PC-3 (cell line): Measurements from ENCODE around the gene ETV1. TPM values are rescaled to one million over a fixed set of nuclear protein-coding genes. Genes with fewer than 3 reads are reported as not detected.

Experiments
- ATAC-seq: fragments of 200-7000 bp; cut with Tn5 transposase; 2 replicates; pipeline ENCODE4 v1.9.1; 2020; ENCODE audit warnings: mild to moderate bottlenecking, moderate library complexity
- BruUV-seq: library from RNA; stranded (reverse); fragments of 400-500 nt; replicated peaks from 2 replicates; lab custom pipeline; 2021; lab: Mats Ljungman, UMichigan
- CTCF ChIA-PET: fragments of 300-600 bp; sonication (Branson Sonifier 250); formaldehyde crosslinking; loops from one replicate; lab custom pipeline; 2022; ENCODE audit warnings: antibody characterized with exemption; lab: Charles Lee
- POLR2A ChIA-PET: fragments of 300-600 bp; sonication (Branson Sonifier 250); formaldehyde crosslinking; loops from one replicate; lab custom pipeline; 2022; ENCODE audit warnings: antibody characterized with exemption; ENCODE audit not compliant: unreplicated experiment; lab: Charles Lee
- DNase-seq: peaks from one replicate; pipeline ENCODE4 v3.0.0-alpha.2; 2015
- H2AFZ ChIP-seq: fragments of 300-600 bp; sonication (generic); 2 replicates; pipeline ENCODE4 v1.6.0; 2016; ENCODE audit warnings: antibody characterized with exemption, low read length
- H3F3A ChIP-seq: fragments of 300-600 bp; sonication (generic); one replicate; pipeline ENCODE4 v1.6.0; 2017; ENCODE audit warnings: antibody characterized with exemption, low read length, control low read depth, mild to moderate bottlenecking; ENCODE audit not compliant: unreplicated experiment
- H3K27ac ChIP-seq: fragments of 300-600 bp; sonication (generic); 2 replicates; pipeline ENCODE4 v1.5.1; 2016; ENCODE audit warnings: mild to moderate bottlenecking, low read length
- H3K27me3 ChIP-seq: fragments of 300-600 bp; sonication (generic); 2 replicates; pipeline ENCODE4 v1.6.1; 2016; ENCODE audit warnings: low read length, mixed read lengths
- H3K36me3 ChIP-seq: fragments of 300-600 bp; sonication (generic); 2 replicates; pipeline ENCODE4 v1.6.1; 2016; ENCODE audit warnings: low read depth, mixed run types, low read length, mixed read lengths
- H3K4me1 ChIP-seq: fragments of 300-600 bp; sonication (generic); 2 replicates; pipeline ENCODE4 v1.5.1; 2016; ENCODE audit warnings: low read length; ENCODE audit not compliant: insufficient read depth
- H3K4me2 ChIP-seq: fragments of 300-600 bp; sonication (generic); 2 replicates; pipeline ENCODE4 v1.6.0; 2016; ENCODE audit warnings: low read length
- H3K4me3 ChIP-seq: fragments of 300-600 bp; sonication (generic); 2 replicates; pipeline ENCODE4 v1.5.1; 2016; ENCODE audit warnings: mild to moderate bottlenecking, low read length, mixed read lengths
- H3K79me2 ChIP-seq: fragments of 300-600 bp; sonication (generic); 2 replicates; pipeline ENCODE4 v1.6.1; 2017; ENCODE audit warnings: low read length, mixed read lengths
- H3K9ac ChIP-seq: fragments of 300-600 bp; sonication (generic); 2 replicates; pipeline ENCODE4 v1.6.0; 2016; ENCODE audit warnings: mild to moderate bottlenecking, low read length
- H3K9me2 ChIP-seq: fragments of 300-600 bp; sonication (generic); replicated peaks from 2 replicates; pipeline ENCODE4 v1.6.1; 2016; ENCODE audit warnings: mixed run types, low read length, mixed read lengths
- H3K9me3 ChIP-seq: fragments of 300-600 bp; sonication (generic); 2 replicates; pipeline ENCODE4 v1.6.1; 2016; ENCODE audit warnings: low read length, mixed read lengths
- H4K20me1 ChIP-seq: fragments of 300-600 bp; sonication (generic); 2 replicates; pipeline ENCODE4 v1.6.1; 2016; ENCODE audit warnings: low read length, mixed read lengths
- EZH2 ChIP-seq: fragments of 300-600 bp; sonication (generic); IDR thresholded peaks from one replicate; pipeline ENCODE4 v1.6.1; 2017; ENCODE audit warnings: antibody characterized with exemption, mild to moderate bottlenecking, low read length; ENCODE audit not compliant: unreplicated experiment
- EZH2phosphoT487 ChIP-seq: fragments of 300-600 bp; sonication (generic); IDR thresholded peaks from 2 replicates; pipeline ENCODE4 v1.6.1; 2018; ENCODE audit warnings: mild to moderate bottlenecking, antibody characterized with exemption, low read length, borderline replicate concordance
- intact Hi-C: fragments of 100-400 bp; cut with micrococcal nuclease; formaldehyde crosslinking; loops from 2 replicates; pipeline ENCODE4 v1.9.0; 2023
- total RNA-seq: library from RNA; depleted of rRNA; stranded (reverse); fragments of >200 nt; gene quantifications from 2 replicates; pipeline ENCODE4 v1.2.3, GENCODE V29; 2014
- TF ChIP-seq, protein P1 (sequence below): fragments of 300-600 bp; sonication (generic); conservative IDR thresholded peaks from 2 replicates; pipeline ENCODE4 v1.5.1; 2017; ENCODE audit warnings: antibody characterized with exemption, low read depth, mild to moderate bottlenecking, low read length

The ETV1 gene
- total RNA-seq, 1 experiment from 2014 or later, result 20.6 TPM

DNA sequence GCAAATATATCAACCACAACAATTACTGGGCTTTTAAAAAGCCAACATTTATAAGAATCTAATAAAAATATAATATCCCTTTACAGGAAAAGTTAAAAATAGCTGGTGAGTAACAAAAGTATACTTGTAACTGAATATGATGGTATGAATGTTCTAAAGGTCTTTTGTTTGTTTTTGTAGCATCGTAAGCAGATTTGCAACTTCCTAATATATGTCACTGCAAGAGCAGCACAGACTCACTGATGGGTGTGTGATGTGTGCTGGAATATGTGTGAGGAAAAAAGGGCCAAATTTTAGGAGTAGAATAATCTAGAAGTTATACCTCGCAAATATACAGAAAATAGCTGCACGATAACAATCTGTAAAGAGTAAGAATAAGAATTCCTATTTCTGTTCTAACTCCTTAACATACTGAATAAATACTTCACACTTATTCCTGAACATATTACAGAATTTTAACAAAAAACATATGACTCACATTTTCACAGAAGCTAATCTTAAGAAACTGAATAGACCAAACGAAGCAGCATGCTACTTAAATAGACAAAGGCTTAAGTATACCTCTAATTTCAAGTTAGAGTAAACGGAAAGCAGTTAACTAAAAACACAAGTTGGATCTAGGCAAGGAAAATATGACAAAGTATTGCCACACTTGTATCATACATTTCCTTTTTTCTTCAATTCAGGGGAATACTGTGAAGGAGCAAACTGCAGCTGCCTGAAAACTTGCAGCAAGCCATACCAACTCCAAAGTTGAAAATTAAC is 9.6 kb downstream of the ETV1 start:
- Histone ChIP-seq H3K27ac (peak overlapping the region; percentile 55), H3K27me3 (no peaks in the 10 kb centered on the region), H3K9me2 (no peaks in the 10 kb centered on the region), H3K4me2 (peak overlapping the region; percentile 67), H3F3A (no peaks in the 10 kb centered on the region), H2AFZ (no peak overlapping the region), H3K36me3 (no peaks in the 10 kb centered on the region), H3K4me3 (peak overlapping the region; percentile 2; the same call in 1 of the 2 replicates), H3K79me2 (no peaks in the 10 kb centered on the region), H3K9me3 (no peaks in the 10 kb centered on the region), H4K20me1 (no peaks in the 10 kb centered on the region), H3K9ac (peak overlapping the region; percentile 14; the same call in 1 of the 2 replicates), H3K4me1 (peaks cover 29% of the 10 kb centered on the region)
- intact Hi-C loops, result loop anchor here (2.0 to 10.0 kb wide), 3 partner anchors 33 to 565 kb away; no protein-coding TSS in a partner anchor
- ATAC-seq, result peak; percentile 76
- ChIA-PET CTCF (interaction anchor here (0.6 kb wide), 1 partner anchor 167 kb away, joined by 3 read pairs; no protein-coding TSS in a partner anchor), POLR2A (interaction anchor here (2.7 kb wide), 1 partner anchor 11 kb away, joined by 36 read pairs; the partner anchor contains the start of gene ETV1)
- TF ChIP-seq, protein P1, sequence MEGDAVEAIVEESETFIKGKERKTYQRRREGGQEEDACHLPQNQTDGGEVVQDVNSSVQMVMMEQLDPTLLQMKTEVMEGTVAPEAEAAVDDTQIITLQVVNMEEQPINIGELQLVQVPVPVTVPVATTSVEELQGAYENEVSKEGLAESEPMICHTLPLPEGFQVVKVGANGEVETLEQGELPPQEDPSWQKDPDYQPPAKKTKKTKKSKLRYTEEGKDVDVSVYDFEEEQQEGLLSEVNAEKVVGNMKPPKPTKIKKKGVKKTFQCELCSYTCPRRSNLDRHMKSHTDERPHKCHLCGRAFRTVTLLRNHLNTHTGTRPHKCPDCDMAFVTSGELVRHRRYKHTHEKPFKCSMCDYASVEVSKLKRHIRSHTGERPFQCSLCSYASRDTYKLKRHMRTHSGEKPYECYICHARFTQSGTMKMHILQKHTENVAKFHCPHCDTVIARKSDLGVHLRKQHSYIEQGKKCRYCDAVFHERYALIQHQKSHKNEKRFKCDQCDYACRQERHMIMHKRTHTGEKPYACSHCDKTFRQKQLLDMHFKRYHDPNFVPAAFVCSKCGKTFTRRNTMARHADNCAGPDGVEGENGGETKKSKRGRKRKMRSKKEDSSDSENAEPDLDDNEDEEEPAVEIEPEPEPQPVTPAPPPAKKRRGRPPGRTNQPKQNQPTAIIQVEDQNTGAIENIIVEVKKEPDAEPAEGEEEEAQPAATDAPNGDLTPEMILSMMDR, result no peak
- TF ChIP-seq EZH2 (no peak), EZH2phosphoT487 (no peak)
- DNase-seq, result peak; percentile 69
- BruUV-seq, result TSS peak; percentile 73

- Histone ChIP-seq H3K9me2 (no peaks in the 10 kb centered on the region), H3K36me3 (no peaks in the 10 kb centered on the region), H3K4me3 (no peak overlapping the region), H3K4me1 (peaks cover 25% of the 10 kb centered on the region), H3K79me2 (no peaks in the 10 kb centered on the region), H2AFZ (no peak overlapping the region), H3K27ac (no peak overlapping the region), H3K27me3 (no peaks in the 10 kb centered on the region), H3K9ac (no peak overlapping the region), H4K20me1 (no peaks in the 10 kb centered on the region), H3K9me3 (no peaks in the 10 kb centered on the region), H3K4me2 (no peak overlapping the region), H3F3A (no peaks in the 10 kb centered on the region)
- intact Hi-C loops, result no loop called here
- no TSS peak for BruUV-seq
- DNase-seq (no peak), ATAC-seq (no peak)
- ChIA-PET CTCF (no interaction called here), POLR2A (no interaction called here)
- TF ChIP-seq EZH2phosphoT487 (no peak), EZH2 (no peak)
- TF ChIP-seq, protein P1, result no peak
Measured at GRCh38 chr7:13976594-13976993, 12.9 kb downstream of the ETV1 start.

GRCh38 chr7:13965077-13965476 is 24.4 kb downstream of the ETV1 start:
- Histone ChIP-seq H3K4me3 (no peak overlapping the region), H3K79me2 (no peaks in the 10 kb centered on the region), H4K20me1 (no peaks in the 10 kb centered on the region), H3K36me3 (no peaks in the 10 kb centered on the region), H3F3A (no peaks in the 10 kb centered on the region), H3K9me3 (no peaks in the 10 kb centered on the region), H2AFZ (no peak overlapping the region), H3K4me1 (no peaks in the 10 kb centered on the region), H3K27me3 (no peaks in the 10 kb centered on the region), H3K9ac (no peak overlapping the region), H3K9me2 (no peaks in the 10 kb centered on the region), H3K4me2 (no peak overlapping the region), H3K27ac (no peak overlapping the region)
- no TSS peak for BruUV-seq
- TF ChIP-seq, protein P1, result no peak
- TF ChIP-seq EZH2phosphoT487 (no peak), EZH2 (no peak)
- ATAC-seq (no peak), DNase-seq (no peak)
- POLR2A ChIA-PET, result no interaction called here
- intact Hi-C loops, result no loop called here
- CTCF ChIA-PET, result no interaction called here
